Spleen (tissue), 11 donors: ENCODE measurements around the gene LGALS7. TPM values are rescaled to one million over a fixed set of nuclear protein-coding genes. Genes with fewer than 3 reads are reported as not detected.

Source experiments
- DNase-seq: peaks from one replicate; pipeline ENCODE4 v3.0.0-alpha.2; 2020
- H3K27ac ChIP-seq, 8 donors: fragments of 200-600 bp; sonication (generic) in 7 of 8; 1 replicate in 4 of 8; 2 replicates in 4 of 8; pipeline versions ENCODE4 v1.5.0 to v1.8.0; 2016 to 2021; ENCODE audit warnings: inconsistent platforms in 4 of 8, mild to moderate bottlenecking in 4 of 8, moderate library complexity in 1 of 8
- H3K27me3 ChIP-seq, 7 donors: fragments of 200-600 bp; sonication (generic) in 6 of 7; replicated peaks in 1 of 7; 1 replicate in 4 of 7; 2 replicates in 3 of 7; pipeline versions ENCODE4 v1.5.0 to v1.8.0; 2016 to 2021; ENCODE audit warnings: inconsistent platforms in 3 of 7, mild to moderate bottlenecking in 1 of 7
- H3K36me3 ChIP-seq, 6 donors: fragments of 200-600 bp; sonication (generic) in 5 of 6; 1 replicate in 4 of 6; 2 replicates in 2 of 6; pipeline versions ENCODE4 v1.5.0 to v1.8.0; 2016 to 2021; ENCODE audit warnings: inconsistent platforms in 2 of 6
- H3K4me1 ChIP-seq, 6 donors: fragments of 200-600 bp; sonication (generic) in 5 of 6; 1 replicate in 3 of 6; 2 replicates in 3 of 6; pipeline versions ENCODE4 v1.5.0 to v1.8.0; 2016 to 2021; ENCODE audit warnings: inconsistent platforms in 3 of 6
- H3K4me3 ChIP-seq, 8 donors: fragments of 200-600 bp; sonication (generic) in 7 of 8; 1 replicate in 4 of 8; 2 replicates in 4 of 8; pipeline versions ENCODE4 v1.5.0 to v1.8.0; 2016 to 2021; ENCODE audit warnings: inconsistent platforms in 4 of 8, mild to moderate bottlenecking in 4 of 8, moderate library complexity in 2 of 8
- H3K9me3 ChIP-seq, 8 donors: fragments of 200-600 bp; sonication (generic) in 7 of 8; 1 replicate in 4 of 8; 2 replicates in 4 of 8; pipeline versions ENCODE4 v1.5.0 to v1.8.0; 2016 to 2021; ENCODE audit warnings: inconsistent platforms in 4 of 8
- CTCF ChIP-seq, 11 experiments: fragments of 200-600 bp in 7 of 11; fragments of 450-650 bp in 4 of 11; sonication (generic) in 4 of 11; IDR thresholded peaks in 8 of 11; conservative IDR thresholded peaks in 3 of 11; 1 replicate in 7 of 11; 2 replicates in 4 of 11; pipeline versions ENCODE4 v1.4.0 to v1.8.0; 2016 to 2021; ENCODE audit warnings: antibody characterized with exemption in 11 of 11, inconsistent platforms in 4 of 11, mild to moderate bottlenecking in 1 of 11
- POLR2A ChIP-seq, 3 donors: fragments of 450-650 bp; IDR thresholded peaks; one replicate each; pipeline ENCODE4 v1.5.1; 2017; ENCODE audit warnings: antibody characterized with exemption in 3 of 3, mild to moderate bottlenecking in 1 of 3
- POLR2AphosphoS5 ChIP-seq, 3 donors: sonication (generic); formaldehyde crosslinking; IDR thresholded peaks; one replicate each; pipeline ENCODE4 v1.5.1; 2017; ENCODE audit warnings: antibody characterized with exemption in 3 of 3
- WGBS, 5 donors: extraction: QIAGEN DNeasy Blood & Tissue Kit in 3 of 5; methylation state at CpG; one replicate each; pipeline versions ENCODE4 v1.1.5 to v1.1.7; 2013 to 2018; 5-methylcytosine and 5-hydroxymethylcytosine counted together
- intact Hi-C: fragments of 100-400 bp; cut with DNase I; formaldehyde crosslinking; loops from one replicate; pipeline ENCODE4 v1.15.0; 2023; ENCODE audit warnings: low total_unique reads
- polyA plus RNA-seq, 3 donors: library from polyadenylated mRNA; stranded (reverse); fragments of 200-250 nt; gene quantifications; one replicate each; pipeline ENCODE4 v1.2.1, GENCODE V29; 2013
- total RNA-seq, 7 donors: library from RNA; depleted of rRNA in 3 of 7; stranded (reverse); fragments of >200 nt in 3 of 7; fragmentation: NEBNext Ultra II Directional in 4 of 7; extraction: Animal tissue kit (Norgen Biotek cat#: 25700) in 4 of 7; gene quantifications; one replicate each; pipeline versions ENCODE4 v1.1.0 to v1.2.1, GENCODE V29; 2016 to 2021
- donor health status: healthy with polysubstance abuse.
- donor health status: DM: no; HTN: no; CAD: no; lungs with moderate emphysema.
- donor health status: DM: no; HTN: no; CAD: no.
- donor health status: Bipolar disorder and iron deficiency.
- donor health status: healthy.
- donor health status: DM: no; HTN: no; CAD: no.
- donor health status: DM: yes; HTN: yes; CAD: no.

LGALS7 gene
- total and polyA plus RNA-seq, 10 donors: 0.52 to 7.4 (median 4.7) TPM; not detected in 6

- no peaks in the 10 kb centered on the region for H3K27me3 ChIP-seq
- no peaks in the 10 kb centered on the region for H3K9me3 ChIP-seq
- H3K36me3 ChIP-seq: peaks cover 3 to 100% (median 90%) of the 10 kb centered on the region in 6 donors
- intact Hi-C loops: no loop called here
- H3K4me3 ChIP-seq: peak overlapping the region in 3 of 8 donors; percentile 3 to 23 (median 9)
- peaks cover 29 to 99% (median 75%) of the 10 kb centered on the region in 6 donors for H3K4me1 ChIP-seq
- WGBS, 5 donors: 61 to 75% (median 71%) methylated on average over 20 to 30 of the region's 30 CpGs
- TF ChIP-seq POLR2A (IDR thresholded peaks at IDR 0.05) (no peak), POLR2AphosphoS5 (IDR thresholded peaks at IDR 0.05) (peak in 2 of 3 donors; percentile 43 to 72)
- peak overlapping the region; percentile 51 to 88 (median 80) for H3K27ac ChIP-seq
- DNase-seq: no peak
Measured at GRCh38 chr19:38726761-38727301, 46.5 kb downstream of the LGALS7 start.

- intact Hi-C loops: no loop called here
- no peaks in the 10 kb centered on the region for H3K9me3 ChIP-seq
- WGBS, 5 donors: 72 to 83% (median 73%) methylated on average over 6 of the region's 6 CpGs
Measured at GRCh38 chr19:38726284-38726673, 47.0 kb downstream of the LGALS7 start.

DNA sequence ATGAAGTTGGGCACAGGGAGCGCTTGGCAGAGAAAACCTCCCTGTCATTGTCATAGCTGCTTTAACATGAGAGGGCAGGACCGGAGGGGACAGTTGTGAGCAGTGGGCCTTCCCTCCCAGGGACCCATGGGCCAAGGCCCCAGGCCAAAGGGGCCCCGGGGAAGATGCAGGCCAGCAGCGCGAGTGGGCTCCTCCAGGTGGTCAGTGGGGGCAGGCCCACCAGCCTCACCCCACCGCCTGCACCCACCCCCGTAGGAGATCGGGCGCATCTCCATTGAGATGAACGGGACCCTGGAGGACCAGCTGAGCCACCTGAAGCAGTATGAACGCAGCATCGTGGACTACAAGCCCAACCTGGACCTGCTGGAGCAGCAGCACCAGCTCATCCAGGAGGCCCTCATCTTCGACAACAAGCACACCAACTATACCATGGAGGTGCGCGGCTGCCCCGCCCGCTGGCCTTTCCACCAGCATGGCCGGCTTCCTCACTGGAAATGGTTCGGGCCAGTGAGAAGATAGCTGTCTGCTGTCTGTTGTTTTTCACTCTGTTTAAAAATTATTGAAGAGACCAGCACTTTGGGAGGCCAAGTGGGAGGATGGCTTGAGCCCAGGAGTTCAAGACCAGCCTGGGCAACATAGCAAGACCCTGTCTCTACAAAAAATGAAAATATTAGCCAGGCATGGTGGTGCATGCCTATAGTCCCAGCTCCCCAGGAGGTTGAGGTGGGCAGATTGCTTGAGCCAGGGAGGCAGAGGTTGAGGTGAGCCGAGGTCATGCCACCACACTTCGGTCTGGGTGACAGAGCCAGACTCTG lies 47.6 kb downstream of the LGALS7 start:
- peak overlapping the region in 7 of 8 donors; percentile 51 to 88 (median 81) for H3K27ac ChIP-seq
- no peak overlapping the region for H3K4me3 ChIP-seq
- no peaks in the 10 kb centered on the region for H3K9me3 ChIP-seq
- no peaks in the 10 kb centered on the region for H3K27me3 ChIP-seq
- intact Hi-C loops: no loop called here
- TF ChIP-seq CTCF (IDR thresholded peaks at IDR 0.05 in 8 of 11, conservative IDR thresholded peaks at IDR 0.05 in 3 of 11): no peak
- TF ChIP-seq POLR2AphosphoS5 (IDR thresholded peaks at IDR 0.05): peak in 2 of 3 donors; percentile 13 to 62
- no peak for DNase-seq
- H3K4me1 ChIP-seq: peaks cover 29 to 99% (median 67%) of the 10 kb centered on the region in 6 donors
- peaks cover 3 to 100% (median 92%) of the 10 kb centered on the region in 6 donors for H3K36me3 ChIP-seq
- 72 to 90% (median 88%) methylated on average over 14 to 21 of the region's 21 CpGs for whole genome bisulfite sequencing, 5 donors

More at GRCh38 chr19:38726284-38726673, 47.0 kb downstream of the LGALS7 start:
- Histone ChIP-seq H3K27ac (peak overlapping the region; percentile 51 to 88 (median 80)), H3K27me3 (no peaks in the 10 kb centered on the region), H3K4me3 (no peak overlapping the region), H3K4me1 (peaks cover 29 to 99% (median 73%) of the 10 kb centered on the region in 6 donors), H3K36me3 (peaks cover 3 to 100% (median 92%) of the 10 kb centered on the region in 6 donors)
- DNase-seq: no peak
- no peak for TF ChIP-seq CTCF (IDR thresholded peaks at IDR 0.05 in 8 of 11, conservative IDR thresholded peaks at IDR 0.05 in 3 of 11)
- no peak for TF ChIP-seq POLR2A (IDR thresholded peaks at IDR 0.05)
- TF ChIP-seq POLR2AphosphoS5 (IDR thresholded peaks at IDR 0.05): peak; percentile 49 to 63 (median 54)

DNA sequence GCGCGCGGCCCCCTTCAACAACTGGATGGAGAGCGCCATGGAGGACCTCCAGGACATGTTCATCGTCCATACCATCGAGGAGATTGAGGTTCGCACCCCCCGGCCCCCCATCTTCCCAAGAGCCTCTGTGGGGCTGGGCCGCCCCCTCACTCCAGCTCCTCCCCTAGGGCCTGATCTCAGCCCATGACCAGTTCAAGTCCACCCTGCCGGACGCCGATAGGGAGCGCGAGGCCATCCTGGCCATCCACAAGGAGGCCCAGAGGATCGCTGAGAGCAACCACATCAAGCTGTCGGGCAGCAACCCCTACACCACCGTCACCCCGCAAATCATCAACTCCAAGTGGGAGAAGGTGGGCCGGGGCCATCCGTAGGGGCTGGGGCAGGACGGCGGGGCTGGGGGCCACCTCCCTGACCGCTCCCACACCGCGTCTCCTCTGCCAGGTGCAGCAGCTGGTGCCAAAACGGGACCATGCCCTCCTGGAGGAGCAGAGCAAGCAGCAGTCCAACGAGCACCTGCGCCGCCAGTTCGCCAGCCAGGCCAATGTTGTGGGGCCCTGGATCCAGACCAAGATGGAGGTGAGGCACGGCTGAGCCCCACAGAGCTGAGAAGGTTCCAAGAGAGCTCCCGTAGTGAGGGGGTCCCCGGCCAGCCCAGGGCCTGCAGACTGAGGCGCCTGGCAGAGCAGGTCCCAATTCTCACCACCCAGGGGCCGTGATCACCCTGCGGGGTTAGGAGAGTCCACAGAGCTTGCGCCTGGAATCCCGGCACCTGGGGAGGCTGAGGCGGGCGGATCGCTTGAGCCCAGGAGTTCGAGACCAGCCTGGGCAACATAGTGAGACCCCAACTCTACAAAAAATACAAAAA lies 49.1 kb downstream of the LGALS7 start:
- Histone ChIP-seq H3K4me1 (peaks cover 31 to 99% (median 66%) of the 10 kb centered on the region in 6 donors), H3K27ac (peak overlapping the region in 6 of 8 donors; percentile 51 to 88 (median 82)), H3K9me3 (no peaks in the 10 kb centered on the region), H3K4me3 (no peak overlapping the region), H3K27me3 (no peaks in the 10 kb centered on the region), H3K36me3 (peaks cover 3 to 100% (median 96%) of the 10 kb centered on the region in 6 donors)
- WGBS, 5 donors: 92 to 97% (median 94%) methylated on average over 30 to 42 of the region's 42 CpGs
- TF ChIP-seq CTCF (IDR thresholded peaks at IDR 0.05 in 8 of 11, conservative IDR thresholded peaks at IDR 0.05 in 3 of 11) (no peak), POLR2AphosphoS5 (IDR thresholded peaks at IDR 0.05) (peak in 1 of 3 donors; percentile 49)
- DNase-seq: no peak
- intact Hi-C loops: no loop called here
